SJSA1 (cell line): ENCODE data around the gene DGCR6. TPM values are rescaled to one million over a fixed set of nuclear protein-coding genes. Genes with fewer than 3 reads are reported as not detected.
"Not testable (repeated sequence)": the region's sequence is repeated elsewhere in the genome, so short reads cannot be mapped to it uniquely, and the experiment has no call there.

Source experiments
- DNase-seq, 2 experiments: peaks; one replicate each; pipeline ENCODE4 v3.0.0-alpha.2; 2015 to 2020; ENCODE audit warnings: low spot score in 2 of 2, low read depth in 1 of 2
- H3K27ac ChIP-seq: fragments of 250-450 bp; sonication (Bioruptor Pico); 2 replicates; pipeline ENCODE4 v1.5.1; 2020; ENCODE audit warnings: mild to moderate bottlenecking, moderate library complexity
- H3K27me3 ChIP-seq: fragments of 250-450 bp; sonication (Bioruptor Pico); replicated peaks from 2 replicates; pipeline ENCODE4 v1.5.1; 2020; ENCODE audit warnings: mild to moderate bottlenecking, moderate library complexity
- H3K36me3 ChIP-seq: fragments of 250-450 bp; sonication (Bioruptor Pico); 2 replicates; pipeline ENCODE4 v1.5.1; 2020; ENCODE audit warnings: mild to moderate bottlenecking
- H3K4me1 ChIP-seq: fragments of 250-450 bp; sonication (Bioruptor Pico); replicated peaks from 2 replicates; pipeline ENCODE4 v1.6.1; 2021; ENCODE audit warnings: mild to moderate bottlenecking
- H3K4me3 ChIP-seq: fragments of 250-450 bp; sonication (Bioruptor Pico); 2 replicates; pipeline ENCODE4 v1.5.1; 2020; ENCODE audit warnings: mild to moderate bottlenecking
- H3K9me3 ChIP-seq: fragments of 250-450 bp; sonication (Bioruptor Pico); replicated peaks from 2 replicates; pipeline ENCODE4 v1.5.1; 2020; ENCODE audit warnings: mild to moderate bottlenecking
- total RNA-seq: library from RNA; depleted of rRNA; stranded (reverse); fragments of >200 nt; shearing (Covaris generic); gene quantifications from 2 replicates; pipeline ENCODE4 v1.2.3, GENCODE V29; 2014; rRNA removed

The DGCR6 gene
- total RNA-seq, result 0.95 and 1.9 TPM in 2 replicates

DNA sequence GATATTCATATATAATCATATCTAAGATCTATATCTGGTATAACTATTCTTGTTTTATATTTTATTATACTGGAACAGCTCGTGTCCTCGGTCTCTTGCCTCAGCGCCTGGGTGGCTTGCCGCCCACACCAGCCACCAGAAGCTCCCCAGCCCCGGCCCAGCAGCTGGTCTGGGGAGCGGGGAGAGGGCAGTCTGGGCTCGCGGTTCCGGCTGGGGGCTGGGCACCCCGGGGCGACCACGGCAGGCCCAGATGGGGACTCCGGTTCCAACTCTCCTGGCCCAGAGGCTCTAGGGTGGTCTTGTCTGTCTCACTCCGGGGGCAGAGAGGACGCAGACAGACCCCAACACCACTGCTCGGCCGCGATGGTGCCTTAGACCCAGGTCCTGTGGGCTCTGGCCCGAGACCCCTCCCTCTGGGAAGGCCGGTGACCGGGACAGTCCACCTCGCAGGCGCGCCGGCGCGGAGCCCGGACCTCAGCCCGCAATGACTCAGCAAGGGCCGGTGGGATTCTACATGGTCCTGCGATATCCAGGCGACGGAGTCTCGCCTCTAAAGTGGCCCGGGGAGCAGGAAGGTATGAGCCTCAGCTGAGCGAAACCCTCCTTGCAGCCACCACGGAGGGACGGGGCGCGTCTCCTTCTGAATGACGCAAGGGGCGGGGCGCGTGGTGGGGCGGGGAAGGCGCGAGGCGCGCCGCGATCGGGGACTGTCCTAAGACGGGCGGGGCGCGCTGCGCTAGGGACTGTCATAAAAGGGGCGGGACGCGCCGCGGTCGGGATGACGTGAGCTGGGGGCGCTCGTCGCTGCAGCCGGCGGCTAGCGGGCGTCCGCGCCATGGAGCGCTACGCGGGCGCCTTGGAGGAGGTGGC, at the start of gene DGCR6:
TSS of gene DGCR6 (plus strand) at position 781 of the 870 bp plus-strand sequence. CDS start at position 836, 55 bp downstream.
- no peak for DNase-seq
- no peaks in the 10 kb centered on the region for H3K4me1 ChIP-seq
- H3K4me3 ChIP-seq, result no peak within 1 kb of the TSS
- H3K27ac ChIP-seq, result no peak within 1 kb of the TSS
- no peaks in the 10 kb centered on the region for H3K27me3 ChIP-seq
- no peaks in the 10 kb centered on the region for H3K36me3 ChIP-seq
- H3K9me3 ChIP-seq, result no peaks in the 10 kb centered on the region

DNA sequence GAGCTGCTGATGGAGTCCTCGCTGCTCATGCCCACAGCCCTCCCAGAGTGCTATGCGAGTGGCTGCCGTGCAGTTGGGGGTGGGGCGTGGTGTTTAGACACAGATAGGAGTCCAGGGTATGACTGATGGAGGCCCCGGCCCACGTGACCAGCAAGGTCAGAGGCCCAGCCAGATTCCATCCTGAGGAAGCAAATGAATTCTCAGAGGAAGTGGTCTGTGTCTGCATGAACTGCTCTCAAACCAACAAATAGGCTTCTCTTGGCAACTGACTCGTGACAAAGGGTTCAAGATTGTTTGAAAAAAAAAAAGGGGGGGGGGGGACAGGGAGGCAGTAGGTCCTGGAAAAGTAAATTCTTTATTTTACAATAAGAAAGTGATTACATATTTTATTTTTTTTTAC, 46.8 kb upstream of the DGCR6 start:
- DNase-seq, H3K4me1 ChIP-seq, H3K4me3 ChIP-seq, H3K36me3 ChIP-seq, H3K27ac ChIP-seq, H3K9me3 ChIP-seq, H3K27me3 ChIP-seq: not testable (repeated sequence)

DNA sequence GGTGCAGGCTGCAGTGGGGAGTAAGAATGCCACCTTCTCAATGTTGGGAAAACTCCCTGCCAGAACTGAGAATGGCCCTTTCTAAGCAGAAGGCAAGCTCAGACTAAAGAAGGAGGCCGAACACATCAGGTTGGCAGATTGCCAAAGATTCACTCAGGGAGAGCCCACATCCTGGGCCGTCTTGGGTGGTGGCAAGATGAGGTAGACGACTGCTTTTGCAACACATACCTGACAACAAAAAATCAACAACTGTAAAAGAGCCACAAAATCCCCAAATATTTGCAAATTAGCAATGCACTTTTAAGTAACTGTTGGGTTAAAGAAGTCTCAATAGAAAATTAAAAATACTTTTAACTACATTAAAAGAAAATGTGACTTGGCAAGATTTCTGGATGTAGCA, 24.9 kb upstream of the DGCR6 start:
- H3K27me3 ChIP-seq, H3K4me3 ChIP-seq, H3K27ac ChIP-seq, H3K36me3 ChIP-seq, H3K9me3 ChIP-seq, H3K4me1 ChIP-seq: not testable (repeated sequence)
- DNase-seq, result peak; percentile 41 to 85

- H3K27me3 ChIP-seq, H3K4me3 ChIP-seq, DNase-seq, H3K9me3 ChIP-seq, H3K4me1 ChIP-seq, H3K27ac ChIP-seq, H3K36me3 ChIP-seq: not testable (repeated sequence)
These were observed 21.7 kb upstream of the DGCR6 start for GRCh38 chr22:18884465-18884864.

GRCh38 chr22:18888115-18888514, 18.0 kb upstream of the DGCR6 start:
- no peak for DNase-seq
- H3K4me1 ChIP-seq, result no peaks in the 10 kb centered on the region
- H3K36me3 ChIP-seq, result no peaks in the 10 kb centered on the region
- no peak overlapping the region for H3K4me3 ChIP-seq
- no peaks in the 10 kb centered on the region for H3K27me3 ChIP-seq
- H3K9me3 ChIP-seq, result no peaks in the 10 kb centered on the region
- no peak overlapping the region for H3K27ac ChIP-seq

DNA sequence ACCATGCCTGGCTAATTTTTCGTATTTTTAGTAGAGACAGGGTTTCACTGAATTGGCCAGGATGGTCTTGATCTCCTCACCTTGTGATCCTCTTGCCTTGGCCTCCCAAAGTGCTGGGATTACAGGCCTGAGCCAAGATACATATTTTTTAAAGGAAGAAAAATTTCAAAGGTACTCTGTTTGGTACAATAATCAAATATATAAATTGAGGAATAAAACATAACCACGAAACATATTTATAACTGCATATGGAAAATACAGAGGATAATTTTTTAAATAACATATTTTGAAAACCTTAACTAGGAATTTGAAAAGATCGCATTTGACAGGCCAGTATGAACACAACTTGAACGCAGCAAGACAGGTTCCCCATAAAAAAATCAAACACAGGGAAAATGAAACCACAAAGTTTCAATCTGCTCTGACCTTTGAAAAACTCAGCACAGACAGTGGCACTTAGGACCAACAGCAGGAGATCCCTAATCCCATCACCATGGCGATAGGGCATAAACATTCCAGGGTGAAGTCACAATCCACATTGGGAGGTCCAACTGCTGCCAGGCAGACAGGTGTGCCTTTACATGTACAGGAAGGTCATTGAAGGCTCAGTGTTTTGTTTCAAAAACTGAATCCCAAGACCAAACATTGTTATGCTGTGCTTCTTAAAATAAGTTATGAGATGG, 15.5 kb upstream of the DGCR6 start:
- not testable (repeated sequence) for H3K27ac ChIP-seq, H3K4me1 ChIP-seq, DNase-seq, H3K4me3 ChIP-seq, H3K9me3 ChIP-seq, H3K36me3 ChIP-seq, H3K27me3 ChIP-seq

GRCh38 chr22:18893775-18894174, 12.3 kb upstream of the DGCR6 start:
- H3K4me3 ChIP-seq, H3K27ac ChIP-seq, H3K27me3 ChIP-seq, H3K9me3 ChIP-seq, DNase-seq, H3K36me3 ChIP-seq, H3K4me1 ChIP-seq: not testable (repeated sequence)

- DNase-seq, result peak in 1 of 2 experiments; percentile 31
- not testable (repeated sequence) for H3K4me3 ChIP-seq, H3K27ac ChIP-seq, H3K4me1 ChIP-seq, H3K9me3 ChIP-seq, H3K27me3 ChIP-seq, H3K36me3 ChIP-seq
These were observed 10.0 kb upstream of the DGCR6 start for GRCh38 chr22:18896037-18896657.

GRCh38 chr22:18906410-18906745, 258 bp downstream of the DGCR6 start:
- H3K27ac ChIP-seq, H3K4me3 ChIP-seq, H3K9me3 ChIP-seq, H3K4me1 ChIP-seq, H3K27me3 ChIP-seq, H3K36me3 ChIP-seq, DNase-seq: not testable (repeated sequence)

DNA sequence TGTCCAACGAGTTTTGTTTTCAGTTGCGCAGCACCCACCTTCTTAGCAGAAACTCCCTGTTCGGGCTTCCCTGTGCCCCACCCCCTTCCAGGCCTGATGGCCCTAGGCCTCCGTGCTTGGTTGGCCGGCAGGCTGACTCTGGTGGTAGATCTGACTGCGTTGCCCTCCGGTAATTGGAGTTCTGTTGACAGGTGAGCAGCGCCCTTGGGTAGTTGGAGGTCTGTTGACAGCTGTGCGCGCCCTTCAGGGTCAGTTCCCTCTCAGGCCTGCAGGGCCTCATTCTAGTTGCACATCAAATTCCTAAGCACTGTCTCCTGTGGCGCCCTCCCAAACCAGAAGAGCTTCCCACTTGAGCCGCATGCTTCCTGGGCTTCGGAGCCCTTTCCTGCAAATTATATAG, 776 bp downstream of the DGCR6 start:
- no peaks in the 10 kb centered on the region for H3K27me3 ChIP-seq
- H3K36me3 ChIP-seq, result no peaks in the 10 kb centered on the region
- H3K27ac ChIP-seq, result no peak overlapping the region
- H3K4me1 ChIP-seq, result no peaks in the 10 kb centered on the region
- H3K9me3 ChIP-seq, result no peaks in the 10 kb centered on the region
- no peak overlapping the region for H3K4me3 ChIP-seq
- DNase-seq, result no peak

DNA sequence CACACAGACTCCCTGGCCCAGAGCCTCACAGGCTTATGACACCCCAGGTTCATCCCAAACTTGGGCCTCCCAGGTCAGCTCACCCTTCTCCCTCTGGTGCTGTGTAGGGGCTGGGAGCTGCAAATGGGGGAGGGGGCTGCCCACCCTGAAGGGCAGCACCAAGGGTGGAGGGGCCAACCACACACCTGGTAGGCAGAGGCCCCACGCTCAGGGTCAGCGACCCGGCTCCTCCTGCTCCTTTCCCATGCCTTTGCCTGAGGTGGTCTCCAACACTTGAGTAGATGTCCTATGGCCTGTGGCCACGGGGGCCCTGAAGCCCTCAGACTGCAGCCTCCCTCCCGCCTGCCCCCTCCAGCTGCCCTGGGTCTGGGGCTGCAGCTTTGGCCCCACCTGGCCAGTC, 3.4 kb downstream of the DGCR6 start:
- DNase-seq, result no peak
- H3K4me3 ChIP-seq, result no peak overlapping the region
- H3K27me3 ChIP-seq, result no peaks in the 10 kb centered on the region
- H3K27ac ChIP-seq, result no peak overlapping the region
- no peaks in the 10 kb centered on the region for H3K36me3 ChIP-seq
- H3K9me3 ChIP-seq, result no peaks in the 10 kb centered on the region
- no peaks in the 10 kb centered on the region for H3K4me1 ChIP-seq

GRCh38 chr22:18911535-18911934, 5.4 kb downstream of the DGCR6 start:
- not testable (repeated sequence) for H3K4me3 ChIP-seq, H3K9me3 ChIP-seq, H3K27me3 ChIP-seq, H3K27ac ChIP-seq, H3K36me3 ChIP-seq, H3K4me1 ChIP-seq, DNase-seq

DNA sequence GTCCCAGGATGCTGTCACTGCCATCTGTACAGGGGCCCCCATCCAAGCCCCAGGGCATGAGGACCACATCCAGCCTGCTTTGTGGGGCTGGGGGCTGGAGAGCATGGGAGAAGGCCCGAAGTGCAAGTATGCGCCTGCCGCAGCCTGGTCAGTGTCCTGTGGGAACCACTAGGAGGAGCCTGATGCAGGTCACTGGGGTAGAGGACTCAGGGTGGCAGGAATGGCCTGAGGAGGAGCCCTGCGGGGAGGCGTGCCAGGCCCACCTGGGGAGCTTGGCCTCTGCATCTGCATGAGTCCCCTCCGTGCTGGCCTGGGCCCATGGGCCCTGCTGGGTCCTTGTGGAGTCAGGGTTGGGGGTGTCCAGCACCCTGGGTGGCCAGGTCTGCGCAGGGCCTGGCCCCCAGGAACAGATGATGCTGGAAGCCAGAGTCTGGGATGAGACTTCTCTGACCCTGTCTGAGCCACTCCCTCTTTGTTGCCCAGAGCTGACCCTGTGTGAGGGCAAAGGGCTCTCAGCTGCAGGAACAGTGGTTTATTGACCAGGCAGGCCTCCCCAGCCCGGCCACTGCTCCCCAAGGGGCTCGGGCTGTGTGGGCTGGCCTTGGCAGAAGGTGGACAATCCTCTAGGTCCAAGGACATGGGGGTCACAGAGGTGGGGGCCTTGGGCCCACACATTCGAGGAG, 6.3 kb downstream of the DGCR6 start:
- H3K4me1 ChIP-seq, DNase-seq, H3K9me3 ChIP-seq, H3K36me3 ChIP-seq, H3K4me3 ChIP-seq, H3K27ac ChIP-seq, H3K27me3 ChIP-seq: not testable (repeated sequence)

DNA sequence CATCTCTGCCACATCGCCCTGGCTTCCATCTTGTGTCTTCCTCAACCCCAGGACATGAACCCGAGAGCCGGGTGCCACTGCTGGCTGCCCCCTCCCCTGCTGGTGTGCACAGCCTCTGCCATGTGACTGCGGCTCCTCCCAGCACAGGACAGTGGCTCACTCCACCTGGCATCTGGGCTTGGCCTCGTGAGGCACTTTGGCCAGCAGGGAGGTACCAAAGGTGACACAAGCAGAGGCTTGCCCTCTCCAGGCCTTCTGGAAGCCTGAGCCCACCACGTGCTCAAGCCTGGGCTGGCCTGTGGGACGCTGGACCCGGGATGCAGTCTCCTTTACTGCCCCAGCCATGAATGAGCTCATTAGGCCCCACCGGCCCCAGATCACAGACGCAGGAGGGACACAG, 8.4 kb downstream of the DGCR6 start:
- H3K9me3 ChIP-seq, H3K27ac ChIP-seq, DNase-seq, H3K36me3 ChIP-seq, H3K4me3 ChIP-seq, H3K27me3 ChIP-seq, H3K4me1 ChIP-seq: not testable (repeated sequence)
